Gastroesophageal sphincter (tissue), 3 donors: ENCODE measurements around the gene ADAM8.

Experiments used
- EP300 ChIP-seq: sonication (generic); formaldehyde crosslinking; IDR thresholded peaks from one replicate; pipeline ENCODE4 v1.6.1; 2017; ENCODE audit warnings: antibody characterized with exemption, mild to moderate bottlenecking
- TF ChIP-seq, protein P1 (sequence below), 4 experiments: fragments of 200-600 bp in 2 of 4; fragments of 450-650 bp in 2 of 4; sonication (generic) in 1 of 4; IDR thresholded peaks; one replicate each; pipeline ENCODE4 v1.5.1; 2017 to 2019; ENCODE audit warnings: antibody characterized with exemption in 4 of 4, mild to moderate bottlenecking in 2 of 4, moderate library complexity in 2 of 4

DNA sequence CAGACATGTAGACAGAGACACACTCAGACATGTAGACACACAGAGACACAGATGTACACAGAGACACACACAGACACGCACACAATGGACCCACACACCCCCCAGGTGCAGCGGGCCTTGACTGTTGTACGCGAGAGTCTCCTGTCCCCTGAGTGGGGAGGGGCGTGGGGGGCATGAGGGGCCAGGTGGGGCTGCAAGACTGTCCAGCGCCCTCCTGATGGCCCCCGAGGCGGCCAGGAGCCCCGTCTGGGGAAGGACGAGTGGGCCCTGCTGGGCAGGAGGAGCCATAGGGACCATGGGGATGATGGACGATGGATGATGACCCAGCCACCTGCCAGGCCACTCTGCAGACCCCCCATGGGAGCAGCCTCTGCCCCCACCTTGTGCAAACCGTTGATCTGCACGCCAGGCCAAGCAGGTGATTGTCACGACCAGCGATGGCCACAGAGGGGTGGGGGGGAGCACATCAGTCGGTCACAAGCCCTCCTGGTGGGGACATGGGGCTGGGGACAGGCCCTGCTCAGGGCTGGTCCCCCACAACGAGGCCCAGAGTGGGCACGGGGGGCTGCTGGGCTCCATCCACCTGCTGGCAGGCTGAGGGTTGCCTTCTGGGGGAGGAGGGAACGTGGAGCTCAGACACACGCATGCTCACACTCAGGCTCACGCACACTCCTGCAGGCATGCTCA, 27.4 kb downstream of the ADAM8 start:
- TF ChIP-seq, protein P1, sequence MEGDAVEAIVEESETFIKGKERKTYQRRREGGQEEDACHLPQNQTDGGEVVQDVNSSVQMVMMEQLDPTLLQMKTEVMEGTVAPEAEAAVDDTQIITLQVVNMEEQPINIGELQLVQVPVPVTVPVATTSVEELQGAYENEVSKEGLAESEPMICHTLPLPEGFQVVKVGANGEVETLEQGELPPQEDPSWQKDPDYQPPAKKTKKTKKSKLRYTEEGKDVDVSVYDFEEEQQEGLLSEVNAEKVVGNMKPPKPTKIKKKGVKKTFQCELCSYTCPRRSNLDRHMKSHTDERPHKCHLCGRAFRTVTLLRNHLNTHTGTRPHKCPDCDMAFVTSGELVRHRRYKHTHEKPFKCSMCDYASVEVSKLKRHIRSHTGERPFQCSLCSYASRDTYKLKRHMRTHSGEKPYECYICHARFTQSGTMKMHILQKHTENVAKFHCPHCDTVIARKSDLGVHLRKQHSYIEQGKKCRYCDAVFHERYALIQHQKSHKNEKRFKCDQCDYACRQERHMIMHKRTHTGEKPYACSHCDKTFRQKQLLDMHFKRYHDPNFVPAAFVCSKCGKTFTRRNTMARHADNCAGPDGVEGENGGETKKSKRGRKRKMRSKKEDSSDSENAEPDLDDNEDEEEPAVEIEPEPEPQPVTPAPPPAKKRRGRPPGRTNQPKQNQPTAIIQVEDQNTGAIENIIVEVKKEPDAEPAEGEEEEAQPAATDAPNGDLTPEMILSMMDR (IDR thresholded peaks at IDR 0.05): no peak
- TF ChIP-seq EP300: no peak
